HG03135 (cell line): ENCODE data around the gene MRGPRE.

Experiments
- ATAC-seq: cut with Tn5 transposase; IDR thresholded peaks from one replicate; pipeline ENCODE4 v1.9.1; 2021; ENCODE audit warnings: mild to moderate bottlenecking, moderate library complexity; ENCODE audit not compliant: unreplicated experiment

Gene MRGPRE

DNA sequence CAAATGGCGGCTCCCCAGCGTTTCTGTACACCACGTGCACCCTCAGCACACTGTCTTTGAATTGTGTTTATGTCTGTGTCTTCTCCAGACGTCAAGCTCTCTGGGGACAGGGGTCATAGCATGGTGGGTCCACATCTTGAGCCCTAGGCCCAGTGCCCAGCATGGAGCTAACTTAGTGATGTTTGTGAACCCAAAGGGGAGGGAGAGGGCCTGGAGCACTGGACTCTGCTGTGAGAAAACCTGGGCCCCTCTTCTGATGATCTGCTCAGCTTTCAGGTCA lies 17.9 kb downstream of the MRGPRE start:
- no peak for ATAC-seq

DNA sequence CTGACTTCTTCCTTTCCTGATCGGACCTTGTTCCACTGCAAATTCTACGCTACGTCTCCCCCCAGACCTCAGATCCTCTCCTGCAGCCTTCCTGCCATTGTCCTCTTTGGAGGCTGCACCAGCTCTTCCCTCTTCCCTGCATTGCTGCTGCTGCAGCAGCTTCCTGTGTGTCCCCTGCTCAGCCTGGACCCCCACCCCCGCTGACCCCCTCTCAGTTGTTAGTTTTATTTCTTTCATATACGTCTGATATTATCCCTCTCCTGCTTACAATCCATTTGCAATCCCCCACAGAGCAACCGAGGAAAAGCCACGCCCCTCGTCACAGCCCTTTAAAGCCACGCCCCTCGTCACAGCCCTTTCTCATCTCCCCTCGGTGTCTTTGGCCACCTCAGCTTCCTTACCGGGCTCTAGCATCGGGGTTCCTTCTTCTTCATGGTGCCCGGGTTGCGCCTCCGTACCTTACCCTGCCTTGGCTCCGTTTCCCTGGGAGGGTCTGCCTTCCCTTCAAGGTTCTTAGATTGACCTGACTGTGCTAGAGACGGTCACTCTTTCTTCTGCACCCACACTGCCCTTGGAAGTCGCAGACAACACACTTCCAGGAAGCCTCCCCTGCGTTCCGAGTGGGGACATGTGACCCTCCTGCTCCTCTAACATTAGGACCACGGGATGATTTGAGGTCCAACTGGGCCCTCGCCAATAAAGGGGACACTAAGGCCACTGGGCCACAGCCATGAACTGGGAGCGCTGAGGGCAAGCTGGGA lies 18.4 kb downstream of the MRGPRE start:
- ATAC-seq: no peak

DNA sequence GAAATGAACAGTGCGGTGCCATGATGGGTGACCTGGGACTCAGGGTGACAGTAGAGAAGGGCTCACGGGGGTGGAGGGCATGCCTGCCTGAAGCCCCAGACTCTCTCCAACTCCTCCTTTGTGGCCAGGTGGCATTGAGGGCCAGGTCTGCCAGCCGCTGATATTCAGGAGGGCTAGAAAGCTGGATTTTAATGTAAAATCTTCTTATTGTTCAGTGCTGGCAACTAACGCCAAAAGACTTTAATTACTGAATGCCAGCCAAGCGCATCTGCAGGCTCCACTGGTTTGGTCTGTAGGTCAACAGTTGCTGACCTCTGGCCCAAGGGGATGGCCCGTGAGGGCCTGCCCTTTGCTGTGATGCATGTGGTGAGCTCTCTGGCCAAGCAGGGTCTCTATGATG lies 23.9 kb downstream of the MRGPRE start:
- ATAC-seq: no peak

DNA sequence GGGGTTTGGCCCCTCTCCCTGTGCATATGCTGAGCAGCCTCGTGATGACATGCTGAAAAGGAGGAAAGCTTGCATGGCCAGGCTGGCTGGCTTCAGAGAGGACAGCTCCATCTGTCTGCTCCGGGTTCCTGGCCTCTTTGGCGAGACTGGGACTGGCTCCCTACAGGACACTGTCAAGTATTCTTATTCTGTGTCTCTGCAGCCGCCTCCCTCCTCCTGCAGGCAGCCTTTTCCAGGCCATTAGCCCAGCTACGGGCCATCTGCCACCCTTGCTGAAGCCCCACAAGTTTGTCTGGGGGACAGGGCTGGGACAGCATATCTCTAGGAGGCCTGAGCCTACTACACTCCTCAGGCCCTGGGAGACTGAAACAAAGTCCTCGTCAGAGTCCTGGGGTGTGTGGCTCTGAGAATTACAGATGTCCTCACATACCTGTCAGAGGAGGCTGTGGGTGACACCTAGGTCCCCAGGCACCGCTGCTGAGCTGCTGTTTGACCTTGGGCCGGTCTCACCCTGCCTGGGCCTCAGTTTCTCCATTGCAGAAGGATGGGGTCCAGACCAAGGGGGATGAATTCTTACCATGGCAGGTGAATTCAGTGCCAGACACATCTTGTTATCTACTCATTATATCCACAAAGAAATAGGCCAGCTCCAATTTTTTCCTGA lies 24.6 kb downstream of the MRGPRE start:
- no peak for ATAC-seq

DNA sequence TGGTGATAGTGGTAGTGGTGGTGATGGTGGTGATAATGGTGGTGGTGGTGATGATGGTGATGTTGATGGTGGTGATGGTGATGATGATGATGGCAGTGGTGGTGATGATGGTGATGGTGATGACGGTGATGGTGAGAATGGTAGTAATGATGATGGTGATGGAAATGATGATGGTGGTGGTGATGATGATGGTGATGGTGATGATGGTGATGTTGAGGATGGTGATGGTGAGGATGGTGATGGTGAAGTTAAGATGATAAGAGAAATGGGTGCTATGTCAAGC lies 25.4 kb downstream of the MRGPRE start:
- no peak for ATAC-seq

DNA sequence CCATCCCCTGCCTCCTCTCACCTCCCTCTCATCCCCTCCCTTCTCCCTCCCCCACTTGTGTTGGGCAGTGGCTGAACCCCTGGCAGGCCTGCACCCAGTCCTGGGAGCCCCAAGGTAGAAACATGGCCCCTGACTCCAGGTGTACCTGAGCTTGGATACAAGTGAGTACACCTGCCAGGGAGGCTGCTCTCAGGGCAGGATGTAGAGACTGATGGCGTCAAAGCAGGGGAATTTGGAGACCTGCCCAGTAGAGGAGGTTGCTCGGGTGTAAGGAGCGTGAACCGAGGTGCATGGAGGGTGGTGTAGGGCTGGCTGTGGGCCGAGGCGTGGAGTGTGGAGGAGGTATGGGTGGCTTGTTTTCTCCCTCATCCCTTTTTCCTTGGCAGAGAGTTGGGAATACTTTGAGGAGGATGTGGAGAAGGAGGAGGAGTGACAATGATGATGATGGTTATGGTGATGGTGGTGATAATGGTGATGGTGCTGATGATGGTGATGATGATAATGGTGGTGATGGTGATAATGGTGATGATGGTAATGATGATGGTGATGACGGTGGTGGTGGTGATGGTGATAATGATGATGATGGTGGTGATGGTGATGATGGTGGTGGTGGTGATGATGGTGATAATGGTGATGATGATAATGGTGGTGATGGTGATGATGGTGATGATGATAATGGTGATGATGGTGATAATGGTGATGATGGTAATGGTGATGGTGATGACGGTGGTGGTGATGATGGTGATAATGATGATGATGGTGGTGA lies 25.9 kb downstream of the MRGPRE start:
- no peak for ATAC-seq

DNA sequence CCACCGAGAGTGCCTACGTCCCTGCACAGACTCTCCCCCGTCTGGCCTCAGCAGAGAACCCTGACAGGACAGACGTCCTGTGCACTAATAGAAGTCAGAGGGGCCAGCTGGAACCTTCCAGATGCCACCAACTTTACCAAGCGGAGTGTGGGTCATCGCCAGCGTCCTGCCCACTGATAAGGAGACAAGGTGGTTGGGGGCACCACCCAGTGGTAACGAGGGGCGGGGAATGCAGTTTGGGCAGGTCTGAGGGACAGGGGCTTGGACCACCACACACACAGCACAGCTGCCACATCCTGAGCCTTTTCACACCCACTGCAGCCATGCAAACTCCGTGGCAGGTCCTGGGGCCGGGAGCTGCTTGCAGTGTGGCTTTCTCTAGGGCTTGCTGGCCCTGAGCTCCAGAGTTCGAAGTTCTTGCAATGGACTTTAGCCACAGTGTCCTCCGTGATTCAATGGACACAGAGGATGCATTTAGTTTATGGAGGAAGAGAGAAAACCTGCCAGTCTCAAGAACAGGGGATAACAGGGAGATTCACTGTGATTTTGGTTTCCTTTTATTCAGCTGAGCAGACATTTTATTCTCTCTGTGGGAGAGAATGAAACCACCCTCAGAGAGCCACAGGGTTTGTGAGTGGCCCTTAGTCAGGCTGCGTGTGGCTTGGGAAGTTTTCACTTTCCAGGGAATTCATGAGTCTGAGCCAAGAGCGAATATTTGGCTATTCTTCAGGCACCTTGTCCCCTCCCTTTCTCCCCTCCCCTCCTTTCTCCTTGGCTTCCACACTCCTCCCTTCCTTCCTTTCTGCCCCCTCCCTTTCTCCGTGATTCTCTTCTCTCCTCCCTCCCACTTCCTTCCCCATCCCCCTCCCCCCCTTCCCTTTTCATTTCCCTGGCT lies 26.7 kb downstream of the MRGPRE start:
- no peak for ATAC-seq

DNA sequence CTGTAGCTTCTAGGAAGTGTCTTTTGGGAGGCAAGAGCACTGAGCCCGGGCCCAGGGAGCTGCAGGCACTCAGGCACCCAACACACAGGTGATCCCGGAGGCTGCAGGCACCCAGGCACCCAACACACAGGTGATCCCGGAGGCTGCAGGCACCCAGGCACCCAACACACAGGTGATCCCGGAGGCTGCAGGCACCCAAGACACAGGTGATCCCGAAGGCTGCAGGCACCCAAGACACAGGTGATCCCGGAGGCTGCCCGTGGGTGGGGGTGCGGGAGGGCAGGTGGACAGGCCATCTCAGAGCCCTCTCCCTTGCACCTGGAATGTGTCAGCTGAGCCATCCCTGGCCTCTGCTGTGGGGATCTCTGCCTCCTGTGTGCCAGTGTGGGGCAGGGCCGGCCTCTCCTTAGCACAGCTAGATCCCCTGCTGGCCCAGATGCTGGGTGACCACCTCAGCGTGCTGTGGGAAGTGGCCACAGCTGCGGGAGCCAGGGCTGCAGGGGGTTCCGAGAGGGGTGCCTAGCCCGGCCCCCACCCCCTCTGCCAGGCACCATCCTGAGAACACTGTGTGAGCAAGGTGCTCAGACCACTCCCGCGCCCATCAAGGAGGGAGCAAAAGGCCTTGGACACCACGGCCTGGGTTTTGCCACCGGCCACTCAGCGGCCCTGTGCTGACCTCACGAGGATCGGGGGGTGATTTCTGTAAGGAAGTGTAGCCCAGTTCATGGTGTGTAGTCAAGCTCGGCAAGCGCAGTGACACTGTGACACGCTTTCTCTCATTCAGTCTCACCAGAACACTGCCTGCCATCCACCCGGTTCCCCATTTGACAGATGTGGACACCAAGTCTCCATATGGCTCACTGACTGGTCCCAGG lies 27.8 kb downstream of the MRGPRE start:
- ATAC-seq: no peak

DNA sequence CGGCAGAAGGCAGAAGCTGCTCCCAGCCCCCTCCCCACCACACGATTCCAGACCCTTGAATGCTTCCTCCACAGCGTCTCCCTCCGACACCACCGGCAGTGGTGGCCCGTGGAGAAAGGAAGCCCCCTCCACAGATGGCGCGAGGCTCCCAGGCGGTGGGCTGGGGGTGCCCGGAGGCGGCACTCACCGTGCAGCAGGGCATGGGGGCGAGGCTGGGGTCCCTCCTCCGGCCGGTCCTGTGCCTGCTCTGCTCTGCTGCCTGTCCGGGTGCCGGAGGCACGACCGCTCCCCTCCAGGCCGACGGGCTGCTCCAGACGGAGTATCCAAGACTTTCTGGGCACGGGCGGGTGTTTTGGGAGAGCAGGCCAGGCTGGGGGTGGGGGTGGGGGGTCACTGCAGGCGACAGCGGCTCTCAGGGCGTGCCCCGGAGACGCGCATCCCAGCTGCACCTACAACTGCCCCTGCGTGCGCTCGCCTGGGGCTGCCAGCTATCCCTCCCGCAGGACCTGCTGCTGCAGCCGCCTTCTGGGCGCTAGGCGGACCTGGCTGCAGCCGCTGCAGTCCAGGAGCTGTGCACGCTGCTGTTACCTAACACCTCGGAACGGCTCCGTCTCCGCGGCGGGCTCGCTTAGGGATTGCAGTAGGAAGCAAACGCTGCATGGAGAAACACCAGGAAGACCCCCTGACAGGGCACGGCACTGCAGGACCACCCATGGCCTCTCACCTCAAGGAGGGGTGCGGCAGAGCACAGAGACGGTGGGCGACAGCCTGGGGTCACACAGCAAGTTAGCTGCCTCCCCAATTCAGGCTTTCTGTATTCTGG lies 28.8 kb downstream of the MRGPRE start:
- no peak for ATAC-seq

DNA sequence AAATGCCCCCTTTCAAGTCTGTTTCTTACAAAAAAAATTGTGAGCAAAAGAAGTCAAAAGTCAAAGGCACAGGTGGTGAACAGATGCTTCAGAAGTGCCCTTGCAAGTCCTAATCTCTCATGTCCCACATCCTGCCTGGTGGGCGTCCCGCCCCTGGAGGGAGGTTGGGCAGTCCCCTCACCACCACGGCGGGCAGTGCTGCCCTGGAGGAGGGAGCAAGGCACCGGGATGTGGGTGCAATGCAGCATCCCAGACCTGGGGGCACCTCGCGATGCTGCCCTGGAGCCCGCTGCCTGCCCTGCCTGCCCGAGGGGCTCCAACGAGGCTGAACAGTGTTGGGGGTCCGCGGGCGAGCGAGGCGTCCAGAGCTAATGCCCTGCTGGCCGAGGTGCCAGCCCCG lies 29.5 kb downstream of the MRGPRE start:
- ATAC-seq: no peak

DNA sequence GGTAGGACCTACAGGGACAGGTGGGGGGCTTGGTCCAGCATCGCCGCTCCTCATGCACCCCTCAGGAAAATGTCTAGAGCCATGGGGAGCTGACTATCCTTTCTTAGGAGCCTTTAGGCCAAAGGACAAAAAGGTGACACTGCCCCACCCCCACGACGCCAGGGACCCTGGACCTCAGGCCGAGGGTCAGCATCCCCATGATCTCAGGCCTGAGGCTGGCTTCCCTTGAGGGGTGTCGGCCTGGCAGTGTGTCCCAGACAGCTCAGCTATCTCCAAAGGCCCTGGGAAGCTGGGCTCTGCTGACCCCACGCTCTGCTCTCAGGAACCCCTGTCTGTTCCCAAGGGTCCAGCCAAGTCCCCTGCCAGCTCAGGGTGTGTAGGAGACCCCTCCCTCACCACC lies 29.9 kb downstream of the MRGPRE start:
- no peak for ATAC-seq

DNA sequence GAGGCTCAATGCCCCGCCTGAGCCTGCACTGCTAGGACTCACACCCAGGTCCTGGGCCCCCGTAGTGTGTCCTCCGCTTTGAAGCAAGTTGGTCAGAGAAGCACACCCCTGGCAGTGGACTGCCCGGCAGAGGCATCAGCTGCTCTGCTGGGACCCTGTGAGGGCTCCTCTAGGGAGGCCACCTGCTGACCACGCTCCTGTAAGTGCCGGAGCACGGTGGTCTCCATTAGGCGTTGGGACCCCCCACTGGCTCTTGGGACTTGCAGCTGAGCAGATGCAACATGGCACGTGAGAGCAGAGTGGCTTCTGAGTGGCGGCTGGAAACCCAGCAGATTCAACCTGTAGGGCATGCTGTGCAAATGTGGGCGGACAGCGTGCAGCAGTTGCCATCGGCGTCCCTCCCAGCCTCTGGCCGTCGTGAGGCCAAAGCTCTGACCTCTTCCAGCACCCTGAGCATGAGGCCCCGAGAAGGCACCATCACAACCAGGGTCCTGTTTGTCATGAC lies 30.5 kb downstream of the MRGPRE start:
- ATAC-seq: no peak

DNA sequence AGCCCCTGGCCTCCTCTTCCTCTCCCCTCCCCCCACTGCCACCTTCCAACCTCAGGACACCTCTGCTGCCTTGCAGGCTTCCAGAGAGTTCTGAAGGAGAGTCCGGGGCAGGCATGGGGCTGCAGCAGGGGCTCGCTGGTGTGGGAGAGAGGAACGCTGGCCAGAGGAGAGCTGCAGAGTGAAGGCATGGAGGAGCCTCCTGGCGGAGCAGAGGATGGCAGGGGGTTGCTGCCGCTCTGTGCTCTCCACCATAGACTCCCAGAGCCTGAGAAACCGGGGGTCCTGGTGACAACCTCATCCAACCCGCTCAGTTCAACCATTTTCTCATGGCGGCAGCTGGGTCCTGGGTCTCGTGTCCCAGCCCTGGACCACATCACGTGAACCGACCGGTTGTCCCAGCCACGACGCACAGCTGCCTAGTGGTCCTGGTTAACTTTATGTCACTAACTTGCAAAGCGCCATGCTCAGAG lies 31.1 kb downstream of the MRGPRE start:
- no peak for ATAC-seq

DNA sequence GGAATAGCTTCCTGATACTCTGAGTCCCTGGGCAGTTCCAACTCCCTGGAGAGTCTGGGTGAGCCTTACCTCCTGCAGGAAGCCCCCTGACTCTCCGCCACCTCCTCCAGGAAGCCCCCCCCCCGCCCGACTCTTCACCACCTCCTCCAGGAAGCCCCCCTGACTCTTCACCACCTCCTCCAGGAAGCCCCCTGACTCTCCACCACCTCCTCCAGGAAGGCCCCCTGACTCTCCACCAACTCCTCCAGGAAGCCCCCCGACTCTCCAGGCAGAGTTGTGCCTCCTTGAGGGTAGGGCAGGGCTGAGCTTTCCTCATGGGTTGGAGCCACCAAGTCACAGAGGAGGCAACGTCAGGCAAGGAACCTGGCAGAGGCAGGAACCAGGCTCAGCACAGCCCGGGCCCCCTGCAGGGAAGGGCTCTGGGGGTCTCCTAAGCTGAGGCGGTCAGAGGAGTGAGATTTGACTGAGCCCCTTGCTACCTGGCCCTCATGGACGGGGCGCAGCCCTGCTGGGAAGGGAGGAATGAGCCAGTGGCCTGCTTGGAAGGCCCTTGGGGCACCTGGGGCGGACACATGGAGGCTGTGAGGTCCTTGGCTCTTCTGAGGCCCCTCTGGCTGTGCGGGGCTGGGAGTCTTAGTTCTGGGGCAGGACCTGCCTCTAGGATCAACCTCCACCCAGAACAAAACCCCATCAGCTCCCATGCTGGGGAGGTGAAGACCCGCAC lies 31.7 kb downstream of the MRGPRE start:
- no peak for ATAC-seq

DNA sequence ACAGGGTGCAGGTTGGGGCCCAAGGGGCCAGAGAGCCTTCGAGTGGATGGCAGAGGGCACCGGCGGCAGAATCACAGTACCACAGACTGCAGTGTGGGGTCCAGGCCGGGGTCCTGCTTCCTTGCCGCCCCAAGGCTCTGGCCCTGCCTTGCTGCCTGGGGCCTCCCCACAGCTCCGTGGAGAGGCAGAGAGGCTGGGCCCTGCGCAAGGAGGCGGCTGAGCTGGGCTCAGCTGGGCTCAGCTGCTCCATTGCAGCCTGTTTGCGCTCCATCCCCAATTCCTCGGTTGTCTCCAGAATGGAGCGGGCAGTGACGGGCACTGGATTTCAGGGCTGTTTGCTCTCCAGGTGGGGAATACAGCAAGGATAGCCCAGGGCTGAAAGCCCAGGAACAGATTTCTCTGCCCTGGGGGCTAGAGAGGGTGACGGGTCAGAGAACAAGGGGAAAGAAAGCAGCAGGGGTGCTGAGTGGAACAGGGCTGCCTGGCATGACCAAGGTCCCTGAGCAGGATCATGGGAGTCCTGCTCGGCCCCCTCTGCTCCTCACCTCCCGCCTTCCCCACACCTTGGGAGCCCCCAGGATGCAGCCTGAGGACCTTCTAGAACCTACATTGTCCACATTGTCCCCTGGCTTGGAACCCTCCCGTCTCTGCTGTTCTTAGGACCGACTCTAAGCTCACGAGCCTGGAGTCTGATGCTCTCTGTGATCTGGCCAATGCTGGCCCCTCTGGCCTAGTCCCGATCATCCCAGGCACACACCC lies 32.5 kb downstream of the MRGPRE start:
- no peak for ATAC-seq

DNA sequence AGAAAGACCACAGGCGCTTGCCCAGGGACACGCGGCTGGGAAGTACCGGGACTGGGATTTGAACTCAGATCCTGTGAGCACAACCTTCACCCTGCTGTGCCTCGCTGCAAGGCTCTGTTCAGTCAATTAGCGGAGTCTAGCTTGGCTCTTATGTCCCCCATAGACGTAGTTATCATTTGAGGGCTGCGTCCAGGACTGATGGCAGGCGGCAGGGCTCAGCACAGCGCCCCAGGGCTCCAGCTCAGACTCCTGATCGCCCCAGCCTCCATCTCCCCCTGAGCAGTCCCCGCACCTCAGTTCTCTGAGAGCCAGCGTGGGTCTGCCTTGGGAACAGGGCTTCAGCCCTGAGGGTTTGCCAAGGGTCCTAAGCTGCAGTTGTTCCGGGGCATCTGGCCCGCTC lies 33.4 kb downstream of the MRGPRE start:
- ATAC-seq: no peak

DNA sequence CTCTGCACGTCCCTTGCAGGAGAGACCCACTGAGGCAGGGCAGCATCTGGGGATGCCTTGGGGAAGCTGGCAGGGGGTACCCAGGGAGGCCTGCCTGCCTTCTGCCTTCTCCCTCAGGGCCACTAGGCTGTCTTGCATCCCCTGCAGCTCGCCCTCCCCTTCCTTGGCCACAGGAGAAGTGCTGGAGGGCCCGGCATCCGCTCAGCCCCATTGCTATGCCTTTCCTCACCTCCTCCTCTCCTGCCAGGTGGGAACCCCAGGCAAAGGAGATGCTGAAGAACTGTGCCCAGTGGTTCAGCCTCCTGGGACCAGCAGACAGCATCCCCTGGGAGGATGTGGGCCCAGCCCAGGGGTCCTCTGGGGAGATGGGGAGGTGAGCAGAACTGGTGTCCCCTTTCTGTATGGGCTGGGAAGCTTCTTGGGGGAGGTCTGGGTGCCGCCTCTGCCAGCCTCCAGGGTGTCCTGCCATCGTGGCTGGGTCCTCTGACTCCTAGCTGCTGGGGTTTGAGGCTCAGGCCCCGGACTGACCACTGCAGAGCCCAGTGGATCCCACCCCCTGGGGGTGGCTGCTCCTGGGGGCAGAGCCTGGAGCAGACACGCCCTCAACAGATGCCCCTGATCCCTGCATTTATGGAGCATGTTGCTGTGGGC lies 34.2 kb downstream of the MRGPRE start:
- ATAC-seq: no peak
